ENCODE data around the gene ARHGEF17.

ARHGEF17 gene

DNA sequence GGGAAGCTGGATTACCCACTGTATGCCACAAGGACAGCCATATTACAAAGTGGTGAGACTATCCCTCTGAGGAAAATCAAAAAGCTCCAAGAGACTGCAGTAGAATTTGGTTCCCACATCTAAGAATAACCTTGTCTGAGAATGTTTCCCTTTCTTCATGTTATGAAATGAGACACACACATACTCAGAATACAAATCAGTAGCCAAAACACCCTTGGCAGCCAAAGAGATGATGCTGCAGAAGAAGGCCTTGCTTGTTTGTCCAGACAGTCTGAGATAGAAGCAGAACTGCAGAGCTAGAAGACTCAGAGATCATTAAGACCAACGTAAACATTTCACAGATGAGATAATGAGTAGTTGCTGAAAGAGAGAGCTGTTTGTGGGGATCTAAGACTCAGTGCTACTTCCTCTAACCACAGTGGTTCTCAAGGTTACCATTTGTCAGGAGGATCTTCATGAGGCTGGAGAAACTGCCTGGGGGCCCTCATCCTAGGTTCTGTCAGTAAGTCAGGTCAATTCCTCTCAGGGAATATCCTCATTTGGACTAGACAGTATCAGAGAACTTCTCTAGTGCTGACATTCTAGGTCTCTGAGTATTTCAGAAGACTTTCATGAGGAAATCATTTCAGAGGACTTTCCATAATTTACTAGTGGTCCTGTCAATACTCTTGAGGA lies 107.0 kb downstream of the ARHGEF17 start:
- no peak for DNase-seq

DNA sequence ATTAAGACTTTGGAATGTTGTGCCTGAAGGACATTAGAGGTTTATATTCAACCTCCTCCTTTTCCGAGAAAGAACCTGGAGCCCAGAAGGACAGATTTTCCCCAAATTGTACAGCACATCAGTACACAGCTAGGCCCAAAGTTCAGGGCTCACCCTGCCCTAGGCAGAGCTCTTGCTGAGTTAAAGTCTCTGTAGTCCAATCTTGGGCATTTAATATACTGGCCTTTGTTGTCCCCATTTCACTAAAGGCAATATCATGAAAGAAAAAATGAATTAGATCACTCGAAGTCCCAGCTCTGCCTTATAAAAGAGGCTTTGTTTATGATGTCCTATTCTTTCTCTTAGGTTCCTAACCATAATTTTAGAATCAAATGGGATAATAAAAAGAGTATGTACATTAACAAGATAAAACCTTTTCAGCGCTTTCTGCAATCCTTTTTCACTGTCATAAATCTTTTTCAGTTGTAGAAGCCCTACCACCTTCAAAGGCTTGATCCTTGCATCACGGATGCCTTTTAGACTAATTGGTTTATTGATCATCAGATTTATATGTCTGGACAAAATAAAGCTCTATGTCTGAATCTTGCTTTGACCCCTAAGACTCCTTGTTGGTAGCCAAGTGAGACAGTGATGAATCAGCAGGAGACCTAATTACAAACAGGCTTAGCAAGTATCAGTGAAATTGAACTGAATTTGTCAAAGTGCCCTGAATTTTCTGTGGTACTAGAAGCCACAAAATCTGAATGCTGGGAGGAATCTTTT lies 108.0 kb downstream of the ARHGEF17 start:
- DNase-seq = no peak

DNA sequence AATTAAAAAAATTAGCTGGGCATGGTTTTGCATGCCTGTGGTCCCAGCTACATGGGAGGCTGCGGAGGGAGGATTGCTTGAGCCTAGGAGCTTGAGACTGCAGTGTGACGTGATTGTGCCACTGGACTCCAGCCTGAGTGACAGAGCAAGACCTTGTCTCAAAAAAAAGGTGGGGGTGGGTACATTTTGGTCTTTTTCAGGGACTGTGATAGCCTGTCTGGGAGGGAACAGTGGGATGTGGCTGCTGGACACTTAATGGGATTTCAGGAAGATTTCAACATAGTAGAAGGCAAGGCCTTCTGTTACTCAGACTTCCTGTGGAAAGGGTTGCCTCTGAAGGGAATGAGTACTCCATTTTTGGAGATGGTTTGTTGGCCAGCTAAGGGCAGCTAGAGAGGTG lies 108.7 kb downstream of the ARHGEF17 start:
- DNase-seq = no peak

All from CD4-positive, alpha-beta T cell treated with Interleukin-1 beta for 1 hour (primary cell).